ENCODE measurements around the gene RABEP1.

RABEP1 gene

GRCh38 chr17:5257124-5257523 is 25.0 kb upstream of the RABEP1 start:
- no peak for TF ChIP-seq CTCF (IDR thresholded peaks at IDR 0.05; ENCODE audit: low read depth, low read length, missing control alignments)
- DNase-seq (ENCODE audit: extremely low read depth, low read depth): no peak
- H3K4me3 ChIP-seq (replicated peaks; ENCODE audit: low read depth, low read length): no peak overlapping the region

GRCh38 chr17:5260542-5260941 is 21.5 kb upstream of the RABEP1 start:
- no peak for DNase-seq (ENCODE audit: extremely low read depth, low read depth)
- TF ChIP-seq CTCF (IDR thresholded peaks at IDR 0.05; ENCODE audit: low read depth, low read length, missing control alignments): no peak
- no peak overlapping the region for H3K4me3 ChIP-seq (replicated peaks; ENCODE audit: low read depth, low read length)

GRCh38 chr17:5262416-5262991 is 19.6 kb upstream of the RABEP1 start:
- no peak for DNase-seq (ENCODE audit: extremely low read depth, low read depth)
- no peak for TF ChIP-seq CTCF (IDR thresholded peaks at IDR 0.05; ENCODE audit: low read depth, low read length, missing control alignments)
- no peak overlapping the region for H3K4me3 ChIP-seq (replicated peaks; ENCODE audit: low read depth, low read length)

GRCh38 chr17:5263441-5263840 is 18.6 kb upstream of the RABEP1 start:
- H3K4me3 ChIP-seq (replicated peaks; ENCODE audit: low read depth, low read length): no peak overlapping the region
- DNase-seq (ENCODE audit: extremely low read depth, low read depth): no peak
- no peak for TF ChIP-seq CTCF (IDR thresholded peaks at IDR 0.05; ENCODE audit: low read depth, low read length, missing control alignments)

DNA sequence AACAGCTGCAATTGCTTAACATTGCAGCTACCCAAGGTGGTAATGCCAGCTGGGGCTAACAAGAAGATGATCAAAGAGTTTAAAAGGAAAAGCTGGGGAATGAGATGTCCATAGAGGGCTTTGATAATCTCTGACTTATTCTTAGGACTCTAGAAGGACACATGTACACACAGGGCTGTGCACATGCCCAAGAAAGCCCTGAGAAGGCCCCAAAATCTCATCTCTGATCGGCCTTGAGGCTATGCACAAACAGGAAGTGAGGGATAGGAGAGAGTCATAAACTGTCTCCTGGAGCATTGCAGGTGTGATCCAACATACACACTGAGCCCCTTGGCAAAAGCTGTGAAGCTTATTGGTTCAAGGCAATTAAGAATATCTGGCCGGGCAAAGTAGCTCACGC is 17.2 kb upstream of the RABEP1 start:
- TF ChIP-seq CTCF (IDR thresholded peaks at IDR 0.05; ENCODE audit: low read depth, low read length, missing control alignments): no peak

DNA sequence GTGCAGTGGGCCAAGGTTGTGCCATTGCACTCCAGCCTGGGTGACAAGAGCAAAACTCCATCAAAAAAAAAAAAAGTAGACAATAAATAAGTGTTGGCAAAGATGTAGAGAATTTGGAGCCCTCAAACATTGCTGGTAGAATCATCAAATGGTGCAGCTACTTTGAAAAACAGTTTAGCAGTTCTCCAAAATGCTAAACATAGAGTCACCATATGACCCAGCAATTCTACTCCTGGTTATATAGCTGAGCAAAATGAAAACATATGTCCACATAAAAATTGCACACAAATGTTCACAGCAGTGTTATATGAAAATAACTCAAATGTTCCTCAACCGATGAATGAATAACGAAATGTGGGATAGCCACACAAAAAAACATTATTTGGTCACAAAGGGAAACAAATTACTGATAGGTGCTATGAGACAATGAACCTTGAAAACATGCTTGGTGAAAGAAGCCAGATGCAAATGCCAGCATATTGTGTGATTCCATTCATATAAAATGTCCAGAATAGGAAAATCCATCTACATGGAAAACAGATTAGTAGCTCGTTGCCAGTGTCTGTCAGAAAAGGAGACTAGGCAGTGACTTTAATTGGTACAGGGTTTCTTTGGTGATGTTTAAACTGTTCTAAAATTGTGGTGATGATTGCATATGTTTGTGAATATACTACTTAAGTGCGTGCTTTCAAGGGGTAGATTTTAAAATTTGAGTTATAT is 12.7 kb upstream of the RABEP1 start:
- no peak overlapping the region for H3K4me3 ChIP-seq (replicated peaks; ENCODE audit: low read depth, low read length)
- DNase-seq (ENCODE audit: extremely low read depth, low read depth): no peak
- TF ChIP-seq CTCF (IDR thresholded peaks at IDR 0.05; ENCODE audit: low read depth, low read length, missing control alignments): no peak

More for the DNA sequence above, 17.2 kb upstream of the RABEP1 start:
- H3K4me3 ChIP-seq (replicated peaks; ENCODE audit: low read depth, low read length): no peak overlapping the region
- DNase-seq (ENCODE audit: extremely low read depth, low read depth): no peak
